ENCODE data around the gene SNX25.

The SNX25 gene

DNA sequence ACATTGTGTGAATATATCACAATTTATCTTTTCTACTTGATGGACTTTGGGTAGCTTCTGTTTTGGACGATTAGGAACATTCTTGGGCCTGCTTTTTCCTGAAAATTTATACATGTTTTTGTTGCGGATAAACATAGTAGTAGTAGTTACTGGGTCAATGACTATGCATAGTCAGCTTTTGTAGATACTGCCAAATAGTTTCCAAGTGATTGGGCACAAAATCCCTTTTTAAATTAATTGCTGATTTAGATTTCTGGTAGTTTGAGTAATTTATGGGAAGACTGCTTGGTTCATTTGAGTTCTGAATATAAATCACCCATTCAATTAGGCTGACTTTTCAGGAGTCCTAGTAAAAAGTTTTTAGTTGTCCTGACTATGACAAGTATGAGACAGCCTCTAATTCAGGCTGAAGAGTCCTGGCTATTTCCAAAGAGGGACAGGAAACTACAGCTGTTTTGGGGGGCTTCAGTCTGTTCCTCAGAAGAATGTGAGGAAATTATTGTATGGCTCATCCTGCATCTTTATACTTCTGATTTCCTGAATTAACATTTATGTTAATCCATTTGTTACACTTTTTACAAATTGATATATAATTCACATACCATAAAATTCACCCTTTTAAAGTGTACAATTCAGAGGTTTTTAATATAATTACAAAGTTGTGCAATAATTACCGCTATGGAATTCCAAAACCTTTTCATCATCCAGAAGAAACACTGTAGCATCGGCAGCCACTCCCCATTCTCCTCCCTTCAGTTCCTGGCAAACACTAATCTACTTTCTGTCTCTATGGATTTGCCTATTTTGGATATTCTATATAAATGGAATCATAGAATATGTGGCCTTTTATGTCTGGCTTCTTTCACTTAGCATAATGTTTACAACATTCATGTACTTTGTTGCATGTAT is 172.1 kb downstream of the SNX25 start:
- TF ChIP-seq ZNF423 (tag by site-specific recombination; IDR thresholded peaks at IDR 0.05) (no peak), ZNF112 (tag by site-specific recombination; IDR thresholded peaks at IDR 0.05) (no peak), YY2 (tag by site-specific recombination; IDR thresholded peaks at IDR 0.05) (no peak), KLF16 (tag by site-specific recombination; IDR thresholded peaks at IDR 0.05) (no peak), KLF7 (tag by site-specific recombination; IDR thresholded peaks at IDR 0.05; ENCODE audit: borderline replicate concordance) (no peak), FEZF1 (tag by site-specific recombination; IDR thresholded peaks at IDR 0.05) (no peak), ZNF776 (tag by site-specific recombination; IDR thresholded peaks at IDR 0.05; ENCODE audit: borderline replicate concordance) (no peak), ZNF560 (tag by site-specific recombination; IDR thresholded peaks at IDR 0.05; ENCODE audit: borderline replicate concordance) (no peak), IKZF3 (tag by site-specific recombination; IDR thresholded peaks at IDR 0.05) (no peak), ZFP41 (tag by site-specific recombination; IDR thresholded peaks at IDR 0.05; ENCODE audit: borderline replicate concordance) (no peak), ZNF354C (tag by site-specific recombination; IDR thresholded peaks at IDR 0.05; ENCODE audit: borderline replicate concordance, low read depth) (no peak), ZNF133 (tag by site-specific recombination; IDR thresholded peaks at IDR 0.05) (no peak), ZNF707 (tag by site-specific recombination; IDR thresholded peaks at IDR 0.05) (no peak), ZNF292 (tag by site-specific recombination; IDR thresholded peaks at IDR 0.05; ENCODE audit: borderline replicate concordance, low read depth) (no peak), ZSCAN5A (tag by site-specific recombination; IDR thresholded peaks at IDR 0.05) (no peak), ZNF626 (tag by site-specific recombination; IDR thresholded peaks at IDR 0.05) (no peak), ELK4 (IDR thresholded peaks at IDR 0.05; ENCODE audit: borderline replicate concordance, low read depth, low read length) (no peak)
- TF ChIP-seq, protein P1, sequence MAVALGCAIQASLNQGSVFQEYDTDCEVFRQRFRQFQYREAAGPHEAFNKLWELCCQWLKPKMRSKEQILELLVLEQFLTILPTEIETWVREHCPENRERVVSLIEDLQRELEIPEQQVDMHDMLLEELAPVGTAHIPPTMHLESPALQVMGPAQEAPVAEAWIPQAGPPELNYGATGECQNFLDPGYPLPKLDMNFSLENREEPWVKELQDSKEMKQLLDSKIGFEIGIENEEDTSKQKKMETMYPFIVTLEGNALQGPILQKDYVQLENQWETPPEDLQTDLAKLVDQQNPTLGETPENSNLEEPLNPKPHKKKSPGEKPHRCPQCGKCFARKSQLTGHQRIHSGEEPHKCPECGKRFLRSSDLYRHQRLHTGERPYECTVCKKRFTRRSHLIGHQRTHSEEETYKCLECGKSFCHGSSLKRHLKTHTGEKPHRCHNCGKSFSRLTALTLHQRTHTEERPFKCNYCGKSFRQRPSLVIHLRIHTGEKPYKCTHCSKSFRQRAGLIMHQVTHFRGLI (tag by site-specific recombination; IDR thresholded peaks at IDR 0.05): no peak
- Histone ChIP-seq H3K4me3 (ENCODE audit: low read depth, low read length) (no peak overlapping the region), H3K4me1 (ENCODE audit: control insufficient read depth, insufficient read depth, low read length) (no peaks in the 10 kb centered on the region), H3K36me3 (ENCODE audit: control insufficient read depth in 2 of 2, insufficient read depth in 1 of 2, low read length in 2 of 2) (peaks cover 0 to 19% of the 10 kb centered on the region in 2 experiments; a peak in 1 of 3 replicates), H3K9me3 (ENCODE audit: control insufficient read depth, insufficient read depth, low read depth, low read length) (no peaks in the 10 kb centered on the region), H3K27ac (ENCODE audit: extremely low read depth, low read depth, low read length) (no peak overlapping the region)
- POLR2A ChIA-PET: interaction anchor here (1.4 kb wide), 1 partner anchor 15 kb away, joined by 3 read pairs; the partner anchor contains the start of gene ANKRD37
- CTCF ChIA-PET: no interaction called here

GRCh38 chr4:185382754-185383153 is 173.4 kb downstream of the SNX25 start:
- CTCF ChIA-PET: no interaction called here
- no peaks in the 10 kb centered on the region for H3K4me1 ChIP-seq (ENCODE audit: control insufficient read depth, insufficient read depth, low read length)
- H3K36me3 ChIP-seq (ENCODE audit: control insufficient read depth in 2 of 2, insufficient read depth in 1 of 2, low read length in 2 of 2): peaks cover 0 to 9% of the 10 kb centered on the region in 2 experiments; a peak in 1 of 3 replicates
- H3K9me3 ChIP-seq (ENCODE audit: control insufficient read depth, insufficient read depth, low read depth, low read length): no peaks in the 10 kb centered on the region
- no peak overlapping the region for H3K4me3 ChIP-seq (ENCODE audit: low read depth, low read length)
- POLR2A ChIA-PET: no interaction called here
- H3K27ac ChIP-seq (ENCODE audit: extremely low read depth, low read depth, low read length): no peak overlapping the region
- TF ChIP-seq ZNF223 (tag by site-specific recombination; IDR thresholded peaks at IDR 0.05): no peak
- no peak for TF ChIP-seq ZNF776 (tag by site-specific recombination; IDR thresholded peaks at IDR 0.05; ENCODE audit: borderline replicate concordance)
- no peak for TF ChIP-seq ZNF19 (tag by site-specific recombination; IDR thresholded peaks at IDR 0.05; ENCODE audit: low read depth)
- TF ChIP-seq ZNF561 (tag by site-specific recombination; IDR thresholded peaks at IDR 0.05; ENCODE audit: borderline replicate concordance): no peak
- no peak for TF ChIP-seq ZNF707 (tag by site-specific recombination; IDR thresholded peaks at IDR 0.05)
- TF ChIP-seq KLF17 (tag by site-specific recombination; IDR thresholded peaks at IDR 0.05): no peak
- no peak for TF ChIP-seq ZBTB49 (tag by site-specific recombination; IDR thresholded peaks at IDR 0.05; ENCODE audit: low read depth)
- TF ChIP-seq ZNF2 (tag by site-specific recombination; IDR thresholded peaks at IDR 0.05): no peak
- no peak for TF ChIP-seq FEZF1 (tag by site-specific recombination; IDR thresholded peaks at IDR 0.05)
- TF ChIP-seq ELK4 (IDR thresholded peaks at IDR 0.05; ENCODE audit: borderline replicate concordance, low read depth, low read length): no peak
- TF ChIP-seq ZNF785 (tag by site-specific recombination; IDR thresholded peaks at IDR 0.05): no peak
